Loucy (cell line): ENCODE results near the gene WDR88.
"Not testable (repeated sequence)": the region's sequence is repeated elsewhere in the genome, so short reads cannot be mapped to it uniquely, and the experiment has no call there.

ENCODE experiments used
- H2AFZ ChIP-seq: fragments of 200-600 bp; sonication (generic); 2 replicates; pipeline ENCODE4 v1.6.0; 2016; ENCODE audit warnings: antibody characterized with exemption, mild to moderate bottlenecking, low read length, moderate library complexity
- H3F3A ChIP-seq: fragments of 200-600 bp; 2 replicates; pipeline ENCODE4 v1.6.0; 2016; ENCODE audit warnings: antibody characterized with exemption, low read depth, mild to moderate bottlenecking
- H3K27me3 ChIP-seq: fragments of 200-600 bp; sonication (generic); 2 replicates; pipeline ENCODE4 v1.6.1; 2014; ENCODE audit warnings: low read length, mild to moderate bottlenecking; ENCODE audit not compliant: insufficient read depth, poor library complexity, severe bottlenecking
- H3K36me3 ChIP-seq: fragments of 200-600 bp; sonication (generic); 2 replicates; pipeline ENCODE4 v1.6.1; 2016; ENCODE audit warnings: low read length; ENCODE audit not compliant: insufficient read depth
- H3K4me1 ChIP-seq: fragments of 200-600 bp; sonication (generic); 2 replicates; pipeline ENCODE4 v1.5.1; 2014; ENCODE audit warnings: low read length, mild to moderate bottlenecking; ENCODE audit not compliant: insufficient read depth, poor library complexity, severe bottlenecking
- H3K4me2 ChIP-seq: fragments of 200-600 bp; sonication (generic); 2 replicates; pipeline ENCODE4 v1.6.0; 2014; ENCODE audit warnings: antibody characterized with exemption, low read length, low read depth, mild to moderate bottlenecking; ENCODE audit not compliant: poor library complexity, severe bottlenecking
- H3K4me3 ChIP-seq: fragments of 200-600 bp; sonication (generic); 2 replicates; pipeline ENCODE4 v1.5.1; 2014; ENCODE audit warnings: low read length, mild to moderate bottlenecking, mixed read lengths; ENCODE audit not compliant: poor library complexity, severe bottlenecking
- H3K79me2 ChIP-seq: fragments of 200-600 bp; sonication (generic); 2 replicates; pipeline ENCODE4 v1.6.1; 2014; ENCODE audit warnings: low read length; ENCODE audit not compliant: insufficient read depth
- H3K9ac ChIP-seq: fragments of 200-600 bp; sonication (generic); 2 replicates; pipeline ENCODE4 v1.6.0; 2014; ENCODE audit warnings: mild to moderate bottlenecking, low read depth, low read length, moderate library complexity; ENCODE audit not compliant: poor library complexity, severe bottlenecking
- H3K9me2 ChIP-seq: fragments of 200-600 bp; sonication (generic); replicated peaks from 2 replicates; pipeline ENCODE4 v1.6.1; 2016; ENCODE audit warnings: low read depth, low read length, mixed read lengths
- H3K9me3 ChIP-seq: fragments of 200-600 bp; sonication (generic); 2 replicates; pipeline ENCODE4 v1.6.1; 2014; ENCODE audit warnings: mild to moderate bottlenecking, antibody characterized with exemption, low read length, low read depth; ENCODE audit not compliant: insufficient read depth
- H4K20me1 ChIP-seq: fragments of 200-600 bp; sonication (generic); 2 replicates; pipeline ENCODE4 v1.6.0; 2014; ENCODE audit warnings: antibody characterized with exemption, low read length, mild to moderate bottlenecking; ENCODE audit not compliant: insufficient read depth, poor library complexity, severe bottlenecking
- EZH2phosphoT487 ChIP-seq: fragments of 200-600 bp; IDR thresholded peaks from 2 replicates; pipeline ENCODE4 v1.6.1; 2018; ENCODE audit warnings: antibody characterized with exemption, mild to moderate bottlenecking, moderate library complexity, borderline replicate concordance
- TF ChIP-seq, protein P1 (sequence below): fragments of 200-600 bp; sonication (generic); conservative IDR thresholded peaks from 2 replicates; pipeline ENCODE4 v1.5.1; 2014; ENCODE audit warnings: mild to moderate bottlenecking, antibody characterized with exemption, low read length

The WDR88 gene

DNA sequence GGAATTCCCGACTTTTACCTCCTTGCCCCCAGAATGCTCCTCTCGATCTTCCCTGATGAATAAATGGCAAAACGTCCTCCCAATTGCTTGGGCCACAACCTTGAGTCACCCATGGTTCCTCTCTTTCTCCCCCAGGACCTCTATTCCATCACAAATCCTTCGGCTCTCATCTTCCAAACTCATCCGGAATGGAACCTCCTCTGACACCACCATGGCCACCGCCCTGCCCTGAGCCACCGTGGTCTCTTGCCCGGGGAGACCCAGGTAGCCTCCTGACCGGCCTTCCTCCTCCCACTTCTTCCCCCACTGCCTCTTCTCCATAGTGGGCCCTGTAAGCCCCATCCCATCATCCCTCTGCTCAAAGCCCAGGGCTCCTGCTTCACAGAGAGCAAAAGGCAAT is 88.8 kb downstream of the WDR88 start:
- no peaks in the 10 kb centered on the region for H3K27me3 ChIP-seq
- no peak for TF ChIP-seq EZH2phosphoT487
- TF ChIP-seq, protein P1, sequence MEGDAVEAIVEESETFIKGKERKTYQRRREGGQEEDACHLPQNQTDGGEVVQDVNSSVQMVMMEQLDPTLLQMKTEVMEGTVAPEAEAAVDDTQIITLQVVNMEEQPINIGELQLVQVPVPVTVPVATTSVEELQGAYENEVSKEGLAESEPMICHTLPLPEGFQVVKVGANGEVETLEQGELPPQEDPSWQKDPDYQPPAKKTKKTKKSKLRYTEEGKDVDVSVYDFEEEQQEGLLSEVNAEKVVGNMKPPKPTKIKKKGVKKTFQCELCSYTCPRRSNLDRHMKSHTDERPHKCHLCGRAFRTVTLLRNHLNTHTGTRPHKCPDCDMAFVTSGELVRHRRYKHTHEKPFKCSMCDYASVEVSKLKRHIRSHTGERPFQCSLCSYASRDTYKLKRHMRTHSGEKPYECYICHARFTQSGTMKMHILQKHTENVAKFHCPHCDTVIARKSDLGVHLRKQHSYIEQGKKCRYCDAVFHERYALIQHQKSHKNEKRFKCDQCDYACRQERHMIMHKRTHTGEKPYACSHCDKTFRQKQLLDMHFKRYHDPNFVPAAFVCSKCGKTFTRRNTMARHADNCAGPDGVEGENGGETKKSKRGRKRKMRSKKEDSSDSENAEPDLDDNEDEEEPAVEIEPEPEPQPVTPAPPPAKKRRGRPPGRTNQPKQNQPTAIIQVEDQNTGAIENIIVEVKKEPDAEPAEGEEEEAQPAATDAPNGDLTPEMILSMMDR: no peak

DNA sequence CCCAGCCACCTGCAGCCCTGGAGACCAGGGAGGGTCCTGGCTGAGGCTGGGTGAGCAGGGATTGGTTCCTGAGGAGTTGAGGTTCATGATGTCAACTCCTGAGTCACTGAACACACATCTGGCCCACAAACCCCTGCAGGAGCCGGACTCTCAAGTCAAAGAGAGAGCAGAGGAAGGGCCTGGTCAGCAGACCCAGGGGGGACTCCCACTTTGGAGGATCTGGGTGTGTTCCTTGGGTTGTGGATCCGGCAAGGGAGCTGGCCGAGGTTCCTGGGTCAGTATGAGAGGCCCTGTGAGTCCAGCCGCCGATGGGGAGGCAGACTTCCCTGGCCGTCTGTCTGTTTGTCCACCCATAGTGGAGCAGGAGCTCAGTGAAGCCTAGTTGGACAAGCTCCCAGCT is 89.7 kb downstream of the WDR88 start:
- no peaks in the 10 kb centered on the region for H3K27me3 ChIP-seq

More for the DNA sequence above, 88.8 kb downstream of the WDR88 start:
- H4K20me1 ChIP-seq: no peaks in the 10 kb centered on the region
- no peaks in the 10 kb centered on the region for H3K36me3 ChIP-seq
- no peaks in the 10 kb centered on the region for H3K9me3 ChIP-seq
- H3K9ac ChIP-seq: no peak overlapping the region
- H3K4me2 ChIP-seq: no peak overlapping the region
- no peaks in the 10 kb centered on the region for H3K4me1 ChIP-seq
- H2AFZ ChIP-seq: no peak overlapping the region
- no peaks in the 10 kb centered on the region for H3K79me2 ChIP-seq
- H3F3A ChIP-seq: no peaks in the 10 kb centered on the region
- no peaks in the 10 kb centered on the region for H3K9me2 ChIP-seq
- no peak overlapping the region for H3K4me3 ChIP-seq

DNA sequence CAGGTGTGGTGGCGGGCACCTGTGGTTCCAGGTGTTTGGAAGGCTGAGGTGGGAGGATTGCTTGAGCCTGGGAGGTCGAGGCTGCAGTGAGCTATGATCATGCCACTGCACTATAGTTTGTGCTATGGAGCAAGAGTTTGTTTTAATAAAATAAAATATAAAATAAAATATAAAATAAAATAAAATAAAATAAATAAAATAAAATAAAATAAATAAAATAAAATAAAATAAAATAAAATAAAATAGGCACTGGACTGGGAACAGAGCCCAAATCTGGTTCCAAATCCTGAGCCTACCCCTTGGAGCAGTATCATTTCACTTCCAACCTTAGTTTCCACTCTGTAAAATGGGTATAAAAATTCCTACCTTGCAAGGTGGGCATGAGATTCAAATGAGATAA is 90.3 kb downstream of the WDR88 start:
- not testable (repeated sequence) for H3F3A ChIP-seq, H3K4me1 ChIP-seq, H3K9ac ChIP-seq, H3K4me2 ChIP-seq, H3K4me3 ChIP-seq, H3K79me2 ChIP-seq, H4K20me1 ChIP-seq, H3K36me3 ChIP-seq, H3K9me3 ChIP-seq, H3K9me2 ChIP-seq, H2AFZ ChIP-seq, H3K27me3 ChIP-seq

More for the DNA sequence above, 89.7 kb downstream of the WDR88 start:
- no peaks in the 10 kb centered on the region for H3K9me3 ChIP-seq
- H3F3A ChIP-seq: no peaks in the 10 kb centered on the region
- no peak overlapping the region for H3K4me3 ChIP-seq
- no peak overlapping the region for H3K4me2 ChIP-seq
- no peaks in the 10 kb centered on the region for H3K9me2 ChIP-seq
- TF ChIP-seq, protein P1: no peak
- no peak overlapping the region for H3K9ac ChIP-seq
- H3K36me3 ChIP-seq: no peaks in the 10 kb centered on the region
- H2AFZ ChIP-seq: no peak overlapping the region
- H3K79me2 ChIP-seq: no peaks in the 10 kb centered on the region
- H3K4me1 ChIP-seq: no peaks in the 10 kb centered on the region
- no peaks in the 10 kb centered on the region for H4K20me1 ChIP-seq

DNA sequence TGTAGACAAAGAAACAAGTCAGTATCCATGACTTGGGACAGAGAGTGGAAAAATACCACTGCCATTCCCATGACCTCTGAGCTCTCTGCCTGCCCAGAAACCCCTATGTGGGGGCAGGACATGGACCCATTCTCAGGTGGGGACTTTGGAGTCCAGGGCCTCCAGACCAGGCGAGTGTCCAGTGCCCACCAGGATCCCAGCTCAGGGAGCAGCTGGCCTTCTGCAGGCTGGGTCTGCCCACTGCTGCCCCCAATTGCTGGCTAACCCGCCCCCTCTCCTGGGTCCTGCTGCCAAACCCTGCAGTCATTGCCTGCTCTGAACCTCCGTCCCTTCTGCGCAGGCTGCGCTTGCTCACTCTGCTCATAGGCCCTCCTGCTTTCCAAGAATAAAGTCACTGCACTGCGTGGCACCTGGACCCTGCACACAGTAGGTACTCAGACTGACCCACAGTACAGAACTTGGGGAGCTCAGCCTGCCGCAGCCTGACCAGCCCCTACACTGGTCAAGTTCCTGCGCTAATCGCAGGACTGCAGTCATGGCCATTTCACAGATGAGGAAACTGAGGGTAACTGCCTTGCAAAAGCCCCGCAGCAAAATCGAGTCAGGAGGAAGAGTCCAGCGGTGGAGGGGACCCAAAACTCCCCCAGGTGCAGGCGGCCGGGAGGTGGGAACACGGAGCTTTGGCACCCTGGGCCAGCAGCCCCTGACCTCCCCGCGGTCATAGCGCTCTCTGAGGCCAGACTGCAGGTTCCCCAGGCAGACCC is 93.0 kb downstream of the WDR88 start:
- TF ChIP-seq, protein P1: no peak
- TF ChIP-seq EZH2phosphoT487: no peak
- Histone ChIP-seq H3K4me3 (no peak overlapping the region), H3K9me3 (peaks cover 11% of the 10 kb centered on the region; the same call in 1 of the 2 replicates), H2AFZ (no peak overlapping the region), H3K9ac (no peak overlapping the region), H3K27me3 (no peaks in the 10 kb centered on the region), H4K20me1 (no peaks in the 10 kb centered on the region), H3K4me1 (no peaks in the 10 kb centered on the region), H3K4me2 (no peak overlapping the region), H3K36me3 (no peaks in the 10 kb centered on the region), H3F3A (no peaks in the 10 kb centered on the region), H3K9me2 (no peaks in the 10 kb centered on the region), H3K79me2 (no peaks in the 10 kb centered on the region)
